K562 (cell line): ENCODE results near the gene LRP1B. TPM values are rescaled to one million over a fixed set of nuclear protein-coding genes. Genes with fewer than 3 reads are reported as not detected.

Experiments used
- FOXM1 ChIP-seq, 2 experiments: fragments of 450-650 bp in 1 of 2; sonication (generic) in 1 of 2; formaldehyde crosslinking in 1 of 2; IDR thresholded peaks; 2 replicates each; pipeline versions ENCODE4 v1.6.1 to v1.9.0; 2017 to 2022; ENCODE audit warnings: low read depth in 2 of 2, mild to moderate bottlenecking in 2 of 2, missing genetic modification reagents in 1 of 2, moderate library complexity in 1 of 2
- NR1H2 ChIP-seq: sonication (generic); formaldehyde crosslinking; IDR thresholded peaks from 2 replicates; pipeline ENCODE4 v1.4.0; 2020; ENCODE audit warnings: mild to moderate bottlenecking, missing genetic modification reagents
- ZNF41 ChIP-seq: fragments of 250-450 bp; sonication (Bioruptor Pico); conservative IDR thresholded peaks from 2 replicates; pipeline ENCODE4 v1.4.0; 2020; ENCODE audit warnings: mild to moderate bottlenecking
- polyA plus RNA-seq, 8 experiments: library from polyadenylated mRNA; depleted of rRNA in 4 of 8; stranded (reverse) in 5 of 8; unstranded in 3 of 8; fragments of >200 nt; fragmentation: Nextera tagmentation in 2 of 8; fragmentation: Illumina TruSeq in 1 of 8; extraction: Ambion mirVana in 2 of 8; extraction: Trizol in 1 of 8; gene quantifications; 2 replicates each; pipeline versions ENCODE4 v1.2.1 to v1.2.3, GENCODE V29; 2011 to 2014; ENCODE audit warnings: inconsistent platforms in 1 of 8, missing spikeins in 1 of 8
- total RNA-seq, 7 experiments: library from RNA; depleted of rRNA in 6 of 7; stranded (reverse); fragments of >200 nt in 6 of 7; fragmentation: Illumina TruSeq in 2 of 7; extraction: Trizol in 2 of 7; gene quantifications; 2 replicates each; pipeline versions ENCODE4 v1.2.1 to v1.2.3, GENCODE V29; 2011 to 2021; ENCODE audit warnings: low replicate concordance in 1 of 7
- TF ChIP-seq, protein P1 (sequence below): fragments of 200-800 bp; sonication (Bioruptor generic); IDR thresholded peaks from 2 replicates; pipeline ENCODE4 v1.6.1; 2017; ENCODE audit warnings: missing genetic modification characterization, missing compliant biosample characterization
- TF ChIP-seq, protein P2 (sequence below), 2 experiments: fragments of 450-650 bp; IDR thresholded peaks; 2 replicates each; pipeline ENCODE4 v1.6.1; 2018; ENCODE audit warnings: mild to moderate bottlenecking in 2 of 2, low read depth in 1 of 2; ENCODE audit not compliant: partially characterized antibody in 2 of 2
- TF ChIP-seq, protein P3 (sequence below): fragments of 250-450 bp; sonication (Bioruptor Pico); IDR thresholded peaks from 2 replicates; pipeline ENCODE4 v1.9.0; 2021; ENCODE audit warnings: mild to moderate bottlenecking

LRP1B gene
- total and polyA plus RNA-seq, 9 of the 15 experiments (the other 6 are each of a cell fraction or from before 2014, with no cell fraction given): not detected

DNA sequence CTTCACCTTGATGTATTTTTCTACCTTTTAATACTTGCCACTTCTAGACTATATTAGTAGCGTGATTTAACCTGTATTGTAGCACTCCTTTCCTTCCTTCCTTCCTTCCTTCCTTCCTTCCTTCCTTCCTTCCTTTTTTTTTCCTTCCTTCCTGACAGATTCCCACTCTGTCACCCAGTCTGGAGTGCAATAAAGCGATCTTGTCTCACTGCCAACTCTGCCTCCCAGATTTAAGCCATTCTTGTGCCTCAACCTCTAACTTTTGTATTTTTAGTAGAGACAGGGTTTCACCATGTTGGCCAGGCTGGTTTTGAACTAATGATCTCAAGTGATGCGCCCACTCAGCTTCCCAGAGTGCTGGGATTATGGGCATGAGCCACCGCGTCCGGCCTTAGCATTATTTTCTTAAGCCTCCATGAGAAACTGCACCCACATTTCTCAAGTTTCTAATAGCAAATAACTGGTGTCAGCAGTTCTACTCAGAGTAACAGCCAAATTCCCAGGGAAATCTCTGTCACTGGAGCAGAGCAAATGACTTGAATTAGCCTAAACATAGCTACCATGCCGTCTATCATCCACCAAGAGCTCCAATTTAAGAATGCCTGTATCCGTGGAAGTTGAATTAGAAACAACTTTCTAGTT is 529.2 kb downstream of the LRP1B start (continued):
- TF ChIP-seq, protein P1, sequence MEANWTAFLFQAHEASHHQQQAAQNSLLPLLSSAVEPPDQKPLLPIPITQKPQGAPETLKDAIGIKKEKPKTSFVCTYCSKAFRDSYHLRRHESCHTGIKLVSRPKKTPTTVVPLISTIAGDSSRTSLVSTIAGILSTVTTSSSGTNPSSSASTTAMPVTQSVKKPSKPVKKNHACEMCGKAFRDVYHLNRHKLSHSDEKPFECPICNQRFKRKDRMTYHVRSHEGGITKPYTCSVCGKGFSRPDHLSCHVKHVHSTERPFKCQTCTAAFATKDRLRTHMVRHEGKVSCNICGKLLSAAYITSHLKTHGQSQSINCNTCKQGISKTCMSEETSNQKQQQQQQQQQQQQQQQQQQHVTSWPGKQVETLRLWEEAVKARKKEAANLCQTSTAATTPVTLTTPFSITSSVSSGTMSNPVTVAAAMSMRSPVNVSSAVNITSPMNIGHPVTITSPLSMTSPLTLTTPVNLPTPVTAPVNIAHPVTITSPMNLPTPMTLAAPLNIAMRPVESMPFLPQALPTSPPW: no peak
- TF ChIP-seq ZNF41 (CRISPR knock-in tag) (no peak), NR1H2 (CRISPR knock-in tag) (no peak), FOXM1 (IDR thresholded peaks at IDR 0.05; ENCODE audit: low read depth) (no peak), FOXM1 (CRISPR knock-in tag; IDR thresholded peaks at IDR 0.05; ENCODE audit: low read depth) (no peak)
- TF ChIP-seq, protein P2, sequence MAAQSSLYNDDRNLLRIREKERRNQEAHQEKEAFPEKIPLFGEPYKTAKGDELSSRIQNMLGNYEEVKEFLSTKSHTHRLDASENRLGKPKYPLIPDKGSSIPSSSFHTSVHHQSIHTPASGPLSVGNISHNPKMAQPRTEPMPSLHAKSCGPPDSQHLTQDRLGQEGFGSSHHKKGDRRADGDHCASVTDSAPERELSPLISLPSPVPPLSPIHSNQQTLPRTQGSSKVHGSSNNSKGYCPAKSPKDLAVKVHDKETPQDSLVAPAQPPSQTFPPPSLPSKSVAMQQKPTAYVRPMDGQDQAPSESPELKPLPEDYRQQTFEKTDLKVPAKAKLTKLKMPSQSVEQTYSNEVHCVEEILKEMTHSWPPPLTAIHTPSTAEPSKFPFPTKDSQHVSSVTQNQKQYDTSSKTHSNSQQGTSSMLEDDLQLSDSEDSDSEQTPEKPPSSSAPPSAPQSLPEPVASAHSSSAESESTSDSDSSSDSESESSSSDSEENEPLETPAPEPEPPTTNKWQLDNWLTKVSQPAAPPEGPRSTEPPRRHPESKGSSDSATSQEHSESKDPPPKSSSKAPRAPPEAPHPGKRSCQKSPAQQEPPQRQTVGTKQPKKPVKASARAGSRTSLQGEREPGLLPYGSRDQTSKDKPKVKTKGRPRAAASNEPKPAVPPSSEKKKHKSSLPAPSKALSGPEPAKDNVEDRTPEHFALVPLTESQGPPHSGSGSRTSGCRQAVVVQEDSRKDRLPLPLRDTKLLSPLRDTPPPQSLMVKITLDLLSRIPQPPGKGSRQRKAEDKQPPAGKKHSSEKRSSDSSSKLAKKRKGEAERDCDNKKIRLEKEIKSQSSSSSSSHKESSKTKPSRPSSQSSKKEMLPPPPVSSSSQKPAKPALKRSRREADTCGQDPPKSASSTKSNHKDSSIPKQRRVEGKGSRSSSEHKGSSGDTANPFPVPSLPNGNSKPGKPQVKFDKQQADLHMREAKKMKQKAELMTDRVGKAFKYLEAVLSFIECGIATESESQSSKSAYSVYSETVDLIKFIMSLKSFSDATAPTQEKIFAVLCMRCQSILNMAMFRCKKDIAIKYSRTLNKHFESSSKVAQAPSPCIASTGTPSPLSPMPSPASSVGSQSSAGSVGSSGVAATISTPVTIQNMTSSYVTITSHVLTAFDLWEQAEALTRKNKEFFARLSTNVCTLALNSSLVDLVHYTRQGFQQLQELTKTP (IDR thresholded peaks at IDR 0.05; ENCODE audit: low read depth in 1 of 2, partially characterized antibody in 2 of 2): no peak
- TF ChIP-seq, protein P3, sequence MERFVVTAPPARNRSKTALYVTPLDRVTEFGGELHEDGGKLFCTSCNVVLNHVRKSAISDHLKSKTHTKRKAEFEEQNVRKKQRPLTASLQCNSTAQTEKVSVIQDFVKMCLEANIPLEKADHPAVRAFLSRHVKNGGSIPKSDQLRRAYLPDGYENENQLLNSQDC (CRISPR knock-in tag): no peak
